B cell (primary cell): ENCODE data around the gene UBB. TPM values are rescaled to one million over a fixed set of nuclear protein-coding genes. Genes with fewer than 3 reads are reported as not detected.

ENCODE experiments used
- ATAC-seq: fragments of 200-7000 bp; cut with Tn5 transposase; one replicate; pipeline ENCODE4 v1.10.0; 2021; ENCODE audit warnings: low read depth, mild to moderate bottlenecking, moderate number of reproducible peaks, moderate library complexity
- CTCF ChIA-PET: fragments of 350-600 bp; sonication (Branson Sonifier 250); formaldehyde crosslinking; loops from one replicate; lab custom pipeline; 2021; ENCODE audit warnings: antibody characterized with exemption, inconsistent platforms; lab: Charles Lee
- POLR2A ChIA-PET: fragments of 350-600 bp; sonication (Branson Sonifier 250); formaldehyde crosslinking; loops from one replicate; lab custom pipeline; 2021; ENCODE audit warnings: antibody characterized with exemption; lab: Charles Lee
- DNase-seq: peaks from one replicate; pipeline ENCODE4 v3.0.0; 2013
- H2AFZ ChIP-seq: 2 replicates; pipeline ENCODE4 v1.6.1; 2012; ENCODE audit warnings: mild to moderate bottlenecking, low read depth, low read length; ENCODE audit not compliant: insufficient read depth, poor library complexity, severe bottlenecking
- H3K27ac ChIP-seq, 2 donors: 1 replicate in 1 of 2; 2 replicates in 1 of 2; pipeline ENCODE4 v1.5.1; 2012 to 2013; ENCODE audit warnings: low read length in 2 of 2, mild to moderate bottlenecking in 2 of 2, moderate library complexity in 1 of 2
- H3K27me3 ChIP-seq, 4 experiments: fragments of 200-600 bp in 1 of 4; sonication (generic) in 1 of 4; replicated peaks in 1 of 4; 1 replicate in 2 of 4; 2 replicates in 2 of 4; pipeline versions ENCODE4 v1.6.1 to v1.7.0; 2013 to 2016; ENCODE audit warnings: low read length in 3 of 4, mild to moderate bottlenecking in 2 of 4, mixed read lengths in 1 of 4, moderate library complexity in 1 of 4; ENCODE audit not compliant: insufficient read depth in 4 of 4, control insufficient read depth in 3 of 4; ENCODE audit errors: control extremely low read depth in 1 of 4
- H3K36me3 ChIP-seq, 2 experiments: replicated peaks in 1 of 2; 1 replicate in 1 of 2; 2 replicates in 1 of 2; pipeline versions ENCODE4 v1.6.1 to v1.7.1; 2013; ENCODE audit warnings: low read length in 1 of 2; ENCODE audit not compliant: insufficient read depth in 2 of 2, control insufficient read depth in 1 of 2; ENCODE audit errors: control extremely low read depth in 1 of 2, extremely low read depth in 1 of 2
- H3K4me1 ChIP-seq, 2 donors: fragments of 200-600 bp in 1 of 2; sonication (generic) in 1 of 2; 1 replicate in 1 of 2; 2 replicates in 1 of 2; pipeline versions ENCODE4 v1.5.1 to v1.6.1; 2013 to 2017; ENCODE audit warnings: low read length in 2 of 2; ENCODE audit not compliant: control insufficient read depth in 2 of 2, insufficient read depth in 2 of 2
- H3K4me2 ChIP-seq: replicated peaks from 2 replicates; pipeline ENCODE3; 2012; ENCODE audit warnings: mild to moderate bottlenecking, low read depth, low read length; ENCODE audit not compliant: poor library complexity, severe bottlenecking
- H3K4me3 ChIP-seq, 5 experiments: fragments of 200-600 bp in 1 of 5; sonication (generic) in 1 of 5; 1 replicate in 3 of 5; 2 replicates in 2 of 5; pipeline versions ENCODE4 v1.5.1 to v1.7.0; 2011 to 2016; ENCODE audit warnings: low read length in 4 of 5, mild to moderate bottlenecking in 4 of 5, low read depth in 2 of 5, control low read depth in 1 of 5, moderate library complexity in 1 of 5; ENCODE audit not compliant: insufficient read depth in 1 of 5; ENCODE audit errors: control extremely low read depth in 1 of 5, extremely low read depth in 1 of 5
- H3K79me2 ChIP-seq: fragments of 200-600 bp; sonication (generic); one replicate; pipeline ENCODE4 v1.6.0; 2016; ENCODE audit warnings: low read length; ENCODE audit not compliant: control insufficient read depth, insufficient read depth
- H3K9ac ChIP-seq: fragments of 200-600 bp; sonication (generic); 2 replicates; pipeline ENCODE4 v1.6.1; 2017; ENCODE audit warnings: mild to moderate bottlenecking, low read length, moderate library complexity
- H3K9me3 ChIP-seq, 3 donors: one replicate each; pipeline versions ENCODE4 v1.6.1 to v1.7.1; 2013; ENCODE audit warnings: low read length in 2 of 3; ENCODE audit not compliant: control insufficient read depth in 2 of 3, insufficient read depth in 1 of 3; ENCODE audit errors: control extremely low read depth in 1 of 3
- H4K20me1 ChIP-seq: 2 replicates; pipeline ENCODE4 v1.6.0; 2012; ENCODE audit warnings: mild to moderate bottlenecking, low read length; ENCODE audit not compliant: insufficient read depth, control insufficient read depth, poor library complexity, severe bottlenecking
- H3K27ac Mint-ChIP-seq: one replicate; pipeline ENCODE4 v1.8.0; 2021; ENCODE audit warnings: mixed read lengths
- H3K27me3 Mint-ChIP-seq: one replicate; pipeline ENCODE4 v1.8.0; 2021; ENCODE audit warnings: mixed read lengths
- H3K4me1 Mint-ChIP-seq: one replicate; pipeline ENCODE4 v1.8.0; 2021; ENCODE audit warnings: mixed read lengths
- H3K4me3 Mint-ChIP-seq: one replicate; pipeline ENCODE4 v1.8.0; 2021; ENCODE audit warnings: mixed read lengths
- H3K9me3 Mint-ChIP-seq: one replicate; pipeline ENCODE4 v1.8.0; 2022; ENCODE audit warnings: mixed read lengths; ENCODE audit not compliant: insufficient read depth
- EZH2 ChIP-seq: IDR thresholded peaks from 2 replicates; pipeline ENCODE4 v1.6.1; 2012; ENCODE audit warnings: borderline replicate concordance, low read depth, mild to moderate bottlenecking, moderate library complexity, low read length; ENCODE audit not compliant: insufficient read depth, poor library complexity, severe bottlenecking
- WGBS: methylation state at CpG from one replicate; pipeline ENCODE4 v1.1.5; 2013; ENCODE audit warnings: missing lambda C conversion rate; ENCODE audit not compliant: insufficient coverage; 5-methylcytosine and 5-hydroxymethylcytosine counted together
- intact Hi-C: fragments of 100-400 bp; cut with micrococcal nuclease; formaldehyde crosslinking; loops from one replicate; pipeline ENCODE4 v1.10.0; 2022
- polyA plus RNA-seq: library from polyadenylated mRNA; depleted of rRNA; stranded (reverse); fragments of >200 nt; gene quantifications from 2 replicates; pipeline ENCODE4 v1.2.3, GENCODE V29; 2012
- total RNA-seq, 2 donors: library from RNA; stranded (reverse); fragments of 120-200 nt in 1 of 2; gene quantifications; 1 replicate in 1 of 2; 2 replicates in 1 of 2; pipeline versions ENCODE4 v1.2.3 to v1.2.4, GENCODE V29; 2013 to 2022
- TF ChIP-seq, protein P1 (sequence below): fragments of 200-600 bp; IDR thresholded peaks from one replicate; pipeline ENCODE4 v1.8.0; 2022; ENCODE audit warnings: antibody characterized with exemption, mild to moderate bottlenecking

UBB gene
- total and polyA plus RNA-seq, 2 donors (not counting 1 experiment from before 2014, with no cell fraction given), result 769 to 1,866 TPM

GRCh38 chr17:16349431-16349830 is 31.5 kb upstream of the UBB start:
- intact Hi-C loops, result no loop called here
- H3K27ac ChIP-seq, result no peak overlapping the region
- peaks cover 0 to 22% of the 10 kb centered on the region in 2 experiments for H3K36me3 ChIP-seq
- H3K79me2 ChIP-seq, result peaks cover 11% of the 10 kb centered on the region
- H3K9me3 ChIP-seq, result no peaks in the 10 kb centered on the region
- H3K27ac Mint-ChIP-seq, result no peak overlapping the region
- no peak overlapping the region for H3K9ac ChIP-seq
- no peaks in the 10 kb centered on the region for H4K20me1 ChIP-seq
- H3K4me3 ChIP-seq, result no peak overlapping the region
- no peaks in the 10 kb centered on the region for H3K27me3 Mint-ChIP-seq
- ATAC-seq, result no peak
- no peaks in the 10 kb centered on the region for H3K27me3 ChIP-seq
- peaks cover 8 to 16% of the 10 kb centered on the region in 2 donors for H3K4me1 ChIP-seq
- H3K4me1 Mint-ChIP-seq, result peaks cover 15% of the 10 kb centered on the region
- CTCF ChIA-PET, result interaction anchor here (0.6 to 2.0 kb wide), 2 partner anchors 14 to 36 kb away, joined by 5 to 11 read pairs; no protein-coding TSS in a partner anchor
- DNase-seq, result no peak
- H3K4me2 ChIP-seq, result no peak overlapping the region
- 100% methylated on average over 3 of the region's 5 CpGs for WGBS
- H3K9me3 Mint-ChIP-seq, result no peaks in the 10 kb centered on the region
- H2AFZ ChIP-seq, result no peak overlapping the region
- no peak overlapping the region for H3K4me3 Mint-ChIP-seq
- no peak for TF ChIP-seq EZH2
- TF ChIP-seq, protein P1, sequence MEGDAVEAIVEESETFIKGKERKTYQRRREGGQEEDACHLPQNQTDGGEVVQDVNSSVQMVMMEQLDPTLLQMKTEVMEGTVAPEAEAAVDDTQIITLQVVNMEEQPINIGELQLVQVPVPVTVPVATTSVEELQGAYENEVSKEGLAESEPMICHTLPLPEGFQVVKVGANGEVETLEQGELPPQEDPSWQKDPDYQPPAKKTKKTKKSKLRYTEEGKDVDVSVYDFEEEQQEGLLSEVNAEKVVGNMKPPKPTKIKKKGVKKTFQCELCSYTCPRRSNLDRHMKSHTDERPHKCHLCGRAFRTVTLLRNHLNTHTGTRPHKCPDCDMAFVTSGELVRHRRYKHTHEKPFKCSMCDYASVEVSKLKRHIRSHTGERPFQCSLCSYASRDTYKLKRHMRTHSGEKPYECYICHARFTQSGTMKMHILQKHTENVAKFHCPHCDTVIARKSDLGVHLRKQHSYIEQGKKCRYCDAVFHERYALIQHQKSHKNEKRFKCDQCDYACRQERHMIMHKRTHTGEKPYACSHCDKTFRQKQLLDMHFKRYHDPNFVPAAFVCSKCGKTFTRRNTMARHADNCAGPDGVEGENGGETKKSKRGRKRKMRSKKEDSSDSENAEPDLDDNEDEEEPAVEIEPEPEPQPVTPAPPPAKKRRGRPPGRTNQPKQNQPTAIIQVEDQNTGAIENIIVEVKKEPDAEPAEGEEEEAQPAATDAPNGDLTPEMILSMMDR, result no peak
- POLR2A ChIA-PET, result interaction anchor here (0.7 kb wide), 1 partner anchor 186 kb away, joined by 4 read pairs; no protein-coding TSS in a partner anchor

GRCh38 chr17:16351831-16352230 is 29.1 kb upstream of the UBB start:
- ATAC-seq, result no peak
- H3K9me3 Mint-ChIP-seq, result no peaks in the 10 kb centered on the region
- peak overlapping the region; percentile 98 for H3K4me2 ChIP-seq
- H3K4me3 Mint-ChIP-seq, result peak overlapping the region; percentile 94
- TF ChIP-seq, protein P1, result no peak
- no peak for TF ChIP-seq EZH2
- H3K79me2 ChIP-seq, result peaks cover 11% of the 10 kb centered on the region
- peak overlapping the region in 4 of 5 experiments; percentile 54 to 78 (median 71) for H3K4me3 ChIP-seq
- H3K27me3 ChIP-seq, result no peaks in the 10 kb centered on the region
- peak overlapping the region; percentile 84 for H3K9ac ChIP-seq
- H3K27me3 Mint-ChIP-seq, result no peaks in the 10 kb centered on the region
- no peak for DNase-seq
- no peaks in the 10 kb centered on the region for H3K9me3 ChIP-seq
- intact Hi-C loops, result loop anchor here (5.0 kb wide), 2 partner anchors 135 to 185 kb away; partner anchors contain the start of genes NCOR1 and PIGL
- ChIA-PET CTCF (interaction anchor here (0.6 to 3.6 kb wide), 5 partner anchors 11 to 138 kb away, joined by 3 to 25 read pairs (median 4); partner anchors contain the start of gene TRPV2), POLR2A (interaction anchor here (0.6 to 2.3 kb wide), 2 partner anchors 60 to 65 kb away, joined by 4 to 11 read pairs; no protein-coding TSS in a partner anchor)
- H3K36me3 ChIP-seq, result peaks cover 0 to 12% of the 10 kb centered on the region in 2 experiments
- H4K20me1 ChIP-seq, result no peaks in the 10 kb centered on the region
- peaks cover 8 to 16% of the 10 kb centered on the region in 2 donors for H3K4me1 ChIP-seq
- 27% methylated on average over 2 of the region's 10 CpGs for WGBS
- peak overlapping the region; percentile 10 for H3K27ac Mint-ChIP-seq
- H3K4me1 Mint-ChIP-seq, result peaks cover 15% of the 10 kb centered on the region
- no peak overlapping the region for H3K27ac ChIP-seq
- peak overlapping the region; percentile 97 for H2AFZ ChIP-seq
